Measurements from ENCODE around the gene TMEM242.

Gene TMEM242

GRCh38 chr6:157249826-157250225, 73.5 kb downstream of the TMEM242 start:
- no peak for DNase-seq (ENCODE audit: low spot score)

GRCh38 chr6:157248264-157248663, 75.1 kb downstream of the TMEM242 start:
- DNase-seq (ENCODE audit: low spot score), result no peak

- DNase-seq (ENCODE audit: low spot score), result no peak
These were observed 76.4 kb downstream of the TMEM242 start for GRCh38 chr6:157246771-157247484.

DNA sequence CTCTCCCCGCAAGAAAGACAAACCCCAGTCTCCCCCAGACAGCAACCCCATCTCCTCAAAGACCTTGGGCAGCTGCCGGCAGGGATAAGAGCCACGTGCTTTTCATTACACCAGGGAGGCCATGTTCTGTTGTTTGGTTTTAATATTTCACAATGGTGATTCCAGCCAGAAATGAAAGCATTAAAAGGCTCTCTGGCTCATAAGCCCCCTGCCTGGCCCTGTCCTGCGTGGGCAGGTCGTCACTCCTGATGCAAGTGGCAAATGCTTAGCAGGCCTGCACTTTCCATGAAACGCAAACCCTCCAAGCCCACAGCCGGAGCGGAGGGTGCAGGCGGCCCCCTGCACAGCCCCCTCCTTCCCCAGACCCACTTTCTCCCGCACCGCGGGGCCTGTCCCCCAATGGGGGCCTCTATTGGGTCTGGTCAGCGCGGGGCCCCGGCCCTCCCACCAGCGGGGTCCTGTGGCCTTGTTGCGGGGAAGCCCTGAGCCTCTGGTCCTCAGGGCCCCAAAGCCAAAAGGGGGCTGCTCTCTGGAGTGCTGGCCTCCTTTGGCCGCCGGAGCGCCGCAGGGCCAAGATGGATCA, 77.2 kb downstream of the TMEM242 start:
- DNase-seq (ENCODE audit: low spot score), result no peak

DNA sequence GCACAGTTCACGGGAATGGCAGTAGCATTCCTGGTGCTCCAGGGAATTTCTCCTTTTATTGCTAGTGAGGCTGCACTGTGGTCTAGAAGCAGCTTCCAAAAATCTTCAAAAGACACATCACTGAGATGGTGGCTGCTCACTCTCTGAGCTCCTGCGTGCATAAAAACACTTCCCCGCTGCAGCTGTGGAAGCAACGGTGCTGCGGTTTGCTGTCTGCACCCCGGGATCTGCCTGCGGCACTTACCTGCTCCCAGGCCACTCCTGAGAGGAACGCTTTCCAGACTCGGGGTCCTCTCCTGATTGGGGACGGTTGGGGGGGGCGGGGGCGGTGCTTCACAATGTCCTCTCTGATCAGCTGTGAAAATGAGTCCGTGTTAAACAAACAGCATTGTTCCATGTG, 77.9 kb downstream of the TMEM242 start:
- DNase-seq (ENCODE audit: low spot score), result no peak

GRCh38 chr6:157244780-157245179, 78.5 kb downstream of the TMEM242 start:
- no peak for DNase-seq (ENCODE audit: low spot score)

GRCh38 chr6:157244175-157244574, 79.1 kb downstream of the TMEM242 start:
- no peak for DNase-seq (ENCODE audit: low spot score)

DNA sequence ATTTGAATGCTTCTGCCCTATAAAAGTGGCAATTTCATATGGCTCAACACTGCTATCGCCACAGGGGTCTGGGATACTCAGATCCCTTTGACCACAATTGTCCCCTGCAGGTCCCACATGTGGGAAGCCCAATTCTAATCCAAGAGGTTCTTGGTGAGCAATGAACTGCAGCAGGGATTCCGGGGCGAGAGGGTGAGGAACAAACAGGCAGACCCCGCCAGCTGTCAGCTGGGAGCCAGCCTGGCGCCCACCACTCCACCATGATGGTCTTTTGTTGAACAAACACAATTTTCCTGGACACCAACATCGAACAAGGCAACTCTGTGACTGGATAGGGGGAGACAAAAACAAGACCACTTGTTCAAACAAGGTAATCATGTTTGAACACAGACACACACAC, 80.5 kb downstream of the TMEM242 start:
- DNase-seq (ENCODE audit: low spot score), result no peak

DNA sequence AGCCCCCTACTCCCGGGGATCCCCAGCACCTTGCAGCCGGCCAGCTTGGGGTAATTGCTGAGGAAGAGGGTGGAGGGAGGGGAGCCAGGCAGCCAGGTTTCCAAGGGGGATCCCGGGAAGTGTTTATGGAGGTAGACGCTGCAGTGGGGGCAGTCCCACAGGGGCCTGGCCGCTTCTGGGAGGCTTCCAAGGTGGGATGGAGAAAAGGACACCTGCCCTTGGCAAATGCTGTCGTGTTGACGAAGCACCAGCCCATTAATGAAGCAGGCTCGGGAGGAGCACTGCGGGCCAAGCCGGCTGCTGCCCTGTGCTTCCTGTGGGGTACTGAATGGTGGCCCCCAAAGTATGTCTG, 82.4 kb downstream of the TMEM242 start:
- DNase-seq (ENCODE audit: low spot score), result no peak

GRCh38 chr6:157240059-157240959, 83.0 kb downstream of the TMEM242 start:
- no peak for DNase-seq (ENCODE audit: low spot score)

GRCh38 chr6:157239671-157240058, 83.7 kb downstream of the TMEM242 start:
- DNase-seq (ENCODE audit: low spot score), result no peak
